Posterior cingulate gyrus (tissue), 11 donors: ENCODE measurements around the gene ETS1.

Experiments used
- DNase-seq, 10 donors: peaks; one replicate each; pipeline versions ENCODE4 v3.0.0 to v3.0.0-alpha.2; 2020 to 2021; ENCODE audit warnings: mixed read lengths in 3 of 10
- intact Hi-C: fragments of 100-400 bp; cut with DNase I; formaldehyde crosslinking; loops from one replicate; pipeline ENCODE4 v1.15.1; 2023

ETS1 gene

DNA sequence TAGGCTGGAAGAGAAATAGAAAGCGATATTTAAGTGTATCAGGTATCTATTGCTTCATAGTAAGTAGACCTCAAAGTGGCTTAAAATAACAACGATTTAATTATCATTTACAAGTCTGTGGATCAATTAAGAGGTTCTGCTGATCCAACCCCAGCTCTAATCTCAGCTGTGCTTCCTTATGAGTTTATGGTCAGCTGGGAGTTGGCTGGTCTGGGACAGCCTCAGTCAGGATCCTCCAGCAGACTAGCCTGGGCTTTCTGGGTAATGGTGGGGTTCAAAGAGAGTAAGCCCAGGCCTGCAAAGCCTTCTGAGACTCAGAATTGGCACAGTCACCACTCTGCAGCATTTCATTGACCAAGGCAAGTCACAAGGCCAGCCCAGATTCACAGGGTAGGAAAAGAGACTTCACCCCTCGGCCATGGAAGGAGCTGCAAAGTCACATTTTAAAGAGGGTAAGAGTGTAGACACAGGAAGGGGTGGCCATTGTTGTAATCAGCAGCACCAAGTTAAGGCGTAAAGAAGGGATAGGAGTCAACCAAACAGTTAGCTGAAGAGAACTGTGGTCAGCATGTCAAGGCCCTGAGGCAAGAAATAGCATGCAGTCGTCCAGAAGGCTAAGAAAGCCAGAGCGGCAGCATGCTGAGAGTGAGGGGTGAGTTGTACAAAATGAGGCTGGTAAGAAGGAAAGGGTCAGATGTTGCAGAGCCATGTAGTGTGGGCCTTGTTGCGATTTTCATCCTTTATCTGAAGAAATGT, 168.2 kb downstream of the ETS1 start:
- intact Hi-C loops, result no loop called here
- no peak for DNase-seq

DNA sequence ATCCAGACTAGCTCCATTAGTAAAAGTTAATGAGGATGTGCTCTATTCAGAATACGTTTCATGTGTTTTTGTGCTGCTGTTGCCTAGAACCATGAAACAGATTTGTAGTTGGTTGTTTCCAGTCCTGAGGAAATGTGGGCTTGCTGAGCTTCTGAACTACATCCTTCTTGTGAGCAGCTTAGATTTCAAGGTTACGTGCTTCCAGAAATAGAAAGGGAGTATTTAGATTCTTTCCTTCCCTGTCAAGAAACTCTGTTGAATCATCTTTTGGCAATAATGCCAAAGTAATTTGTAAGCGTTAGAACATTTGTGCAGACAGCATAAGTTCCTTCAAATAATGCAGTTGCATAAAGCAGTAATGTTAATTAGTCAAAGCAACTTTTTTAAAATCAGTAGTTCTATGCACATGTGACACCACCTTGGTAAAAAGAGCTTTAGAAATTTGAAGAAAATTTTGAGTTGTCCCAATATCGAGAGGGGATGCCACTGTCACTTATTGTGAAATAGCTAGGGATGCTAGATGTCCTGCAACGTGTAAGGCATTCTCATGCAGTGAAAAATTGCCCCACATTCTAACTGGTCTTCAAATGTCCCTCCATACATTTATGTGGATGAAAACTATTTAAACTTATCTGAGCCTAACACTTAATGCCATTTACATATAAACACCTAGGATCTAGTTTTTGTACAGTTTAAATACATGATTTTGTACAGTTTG, 169.6 kb downstream of the ETS1 start:
- no peak for DNase-seq
- intact Hi-C loops, result no loop called here

DNA sequence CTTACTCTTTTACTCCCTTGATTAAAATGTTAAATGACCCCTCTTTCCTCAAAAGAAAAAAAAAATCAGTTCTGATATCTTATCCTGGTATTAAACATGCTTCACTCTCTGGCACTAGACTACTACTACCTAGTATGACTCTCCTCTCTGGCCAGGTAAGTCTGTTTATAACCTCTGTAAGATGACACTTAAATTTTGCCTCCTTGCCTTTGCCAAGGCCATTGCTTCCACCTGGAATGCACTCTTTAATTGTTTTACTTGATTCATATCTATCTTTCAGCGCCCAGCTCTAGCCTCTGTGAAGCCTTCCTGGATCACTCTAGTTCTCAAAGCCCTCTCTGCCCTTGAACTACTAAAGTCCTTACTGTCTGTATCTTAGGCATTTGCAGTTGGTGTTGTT, 170.4 kb downstream of the ETS1 start:
- intact Hi-C loops, result no loop called here
- DNase-seq, result no peak

DNA sequence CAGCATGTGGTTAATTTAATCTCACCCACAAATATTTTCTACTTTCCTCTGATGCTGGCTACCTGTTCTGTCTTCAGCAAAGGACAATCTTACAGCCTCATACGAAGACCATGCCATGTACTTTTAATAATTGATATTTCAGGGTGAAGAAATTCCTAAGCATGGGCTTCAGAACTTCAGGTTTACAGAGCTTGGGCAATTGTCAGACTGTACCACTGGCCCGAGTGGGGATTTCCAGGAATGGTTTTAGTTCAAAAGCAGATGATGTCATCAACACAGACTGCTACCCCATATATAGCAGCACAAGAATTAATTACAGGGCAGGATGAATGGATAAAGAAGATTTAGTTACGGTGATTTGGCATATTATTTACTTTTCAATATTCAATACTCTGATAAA, 171.8 kb downstream of the ETS1 start:
- no peak for DNase-seq
- intact Hi-C loops, result no loop called here

DNA sequence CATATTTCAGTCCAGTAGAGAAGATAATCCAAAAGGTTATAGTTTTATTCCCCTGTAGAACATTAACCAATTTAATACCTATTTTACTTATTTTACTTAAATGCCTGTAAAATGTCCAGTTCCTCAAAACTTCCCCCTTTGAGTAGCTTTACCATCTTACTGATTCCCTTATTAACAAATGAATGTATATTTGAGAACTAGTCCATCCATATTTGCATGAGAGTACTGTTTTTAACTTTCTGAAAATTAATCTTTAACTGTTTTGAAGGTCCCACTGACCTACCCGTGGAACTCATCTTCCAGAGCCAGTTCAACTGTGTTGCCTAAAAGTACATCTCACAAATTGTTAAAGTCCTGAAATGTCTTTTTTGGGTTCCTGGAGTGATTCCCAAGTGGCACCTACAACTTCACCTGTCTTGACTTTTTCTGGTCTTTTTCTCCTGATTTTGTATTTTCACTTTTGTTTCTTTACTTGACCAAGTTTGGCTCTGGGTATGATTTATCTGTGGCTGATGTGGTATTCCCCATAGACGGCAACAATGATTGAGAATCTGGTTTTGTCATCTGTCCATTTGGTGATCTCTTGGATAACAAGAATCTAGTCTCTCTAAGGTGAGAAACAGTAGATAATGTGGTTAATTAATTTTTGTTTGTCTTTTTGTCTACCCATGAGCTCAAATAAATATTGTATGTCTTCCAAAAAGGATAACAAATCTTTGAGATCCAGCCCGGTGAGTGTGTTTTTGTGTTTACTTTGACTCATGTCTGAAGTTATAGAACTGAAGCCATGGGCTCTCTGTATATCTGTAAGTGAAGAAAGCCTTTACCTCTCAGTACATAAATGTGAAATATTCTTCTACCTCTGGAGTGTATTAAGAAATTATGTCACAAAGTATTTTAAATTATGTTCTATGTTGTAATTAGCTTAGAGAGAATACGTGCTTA, 174.2 kb downstream of the ETS1 start:
- intact Hi-C loops, result no loop called here
- no peak for DNase-seq

DNA sequence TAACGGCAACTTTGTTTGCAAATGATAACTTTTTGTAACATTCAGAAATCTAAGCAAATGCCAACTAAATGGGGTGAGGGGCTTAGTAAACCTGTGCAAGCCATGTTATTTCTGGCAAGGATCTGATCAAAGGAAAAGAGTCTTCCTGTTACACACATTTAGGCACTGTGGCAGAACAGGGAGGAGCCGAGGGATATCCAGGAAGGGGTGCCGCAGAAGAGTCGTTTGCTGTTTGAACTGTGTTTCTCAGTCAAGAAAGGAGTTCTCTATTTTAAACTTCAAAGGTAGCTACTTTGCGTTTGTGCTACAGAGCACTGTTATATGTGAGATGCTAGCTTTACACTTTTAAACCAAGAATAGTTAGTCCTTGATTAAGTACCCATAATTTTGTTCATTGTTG, 175.5 kb downstream of the ETS1 start:
- no peak for DNase-seq
- intact Hi-C loops, result no loop called here

DNA sequence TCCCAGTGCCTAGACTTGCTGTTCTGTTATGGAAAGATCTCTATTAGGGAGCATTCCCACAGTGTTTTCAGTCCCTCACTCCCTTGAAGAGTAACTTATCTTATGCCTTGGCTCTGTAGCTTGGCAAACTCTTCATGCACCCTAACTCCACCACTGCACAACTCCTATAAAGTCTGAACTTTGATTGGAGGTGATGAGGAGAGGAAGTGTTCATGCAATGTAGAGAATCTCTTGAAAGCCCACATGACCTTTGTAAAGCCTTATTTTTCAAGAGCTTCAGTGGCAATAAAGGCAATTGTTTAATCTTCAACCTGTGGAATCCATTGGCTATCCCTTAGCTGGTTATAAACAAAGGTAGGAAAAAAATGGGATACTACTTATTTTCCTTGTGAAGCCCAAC, 176.2 kb downstream of the ETS1 start:
- no peak for DNase-seq
- intact Hi-C loops, result no loop called here

DNA sequence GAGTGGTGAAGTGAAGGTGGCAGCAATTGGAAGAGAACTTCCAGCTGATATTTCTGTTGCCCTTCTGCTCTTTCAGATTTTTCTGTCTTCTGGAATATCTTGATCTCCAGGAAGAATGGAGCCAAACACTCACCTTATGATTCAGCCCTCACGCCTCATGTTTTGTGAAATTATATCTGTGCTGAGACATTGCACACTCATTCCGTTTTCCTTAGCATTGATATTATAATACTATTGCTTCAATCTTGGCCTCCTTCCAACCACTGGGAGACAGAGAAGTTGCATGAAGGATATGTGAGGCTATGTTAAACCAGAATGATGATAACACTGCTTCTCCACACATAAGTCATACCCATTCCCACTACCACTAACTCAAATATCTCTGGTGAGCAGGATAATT, 177.9 kb downstream of the ETS1 start:
- intact Hi-C loops, result no loop called here

More for the DNA sequence above, 177.9 kb downstream of the ETS1 start:
- DNase-seq, result no peak
